IMR-90 (cell line): Measurements from ENCODE around the gene RPS16.

ENCODE experiments used
- CTCF ChIP-seq: conservative IDR thresholded peaks from 2 replicates; pipeline ENCODE4 v1.5.1; 2012; ENCODE audit warnings: mild to moderate bottlenecking, low read depth, low read length, improper control_type of control experiment
- POLR2A ChIP-seq: IDR thresholded peaks from 2 replicates; pipeline ENCODE4 v1.6.1; 2012; ENCODE audit warnings: mild to moderate bottlenecking, low read depth, low read length
- RFX5 ChIP-seq: IDR thresholded peaks from 2 replicates; pipeline ENCODE4 v1.8.0; 2012; ENCODE audit warnings: low read depth, mild to moderate bottlenecking, low read length, moderate library complexity

- TF ChIP-seq CTCF: no peak
- no peak for TF ChIP-seq POLR2A
- TF ChIP-seq RFX5: no peak
These were observed 36.2 kb upstream of the RPS16 start for GRCh38 chr19:39471756-39472536.
